ENCODE measurements around the gene PAQR8. TPM values are rescaled to one million over a fixed set of nuclear protein-coding genes. Genes with fewer than 3 reads are reported as not detected.

Gene PAQR8
- total and polyA plus RNA-seq, 2 donors (not counting 1 experiment from before 2014, with no cell fraction given): 2.3 to 8.5 TPM

DNA sequence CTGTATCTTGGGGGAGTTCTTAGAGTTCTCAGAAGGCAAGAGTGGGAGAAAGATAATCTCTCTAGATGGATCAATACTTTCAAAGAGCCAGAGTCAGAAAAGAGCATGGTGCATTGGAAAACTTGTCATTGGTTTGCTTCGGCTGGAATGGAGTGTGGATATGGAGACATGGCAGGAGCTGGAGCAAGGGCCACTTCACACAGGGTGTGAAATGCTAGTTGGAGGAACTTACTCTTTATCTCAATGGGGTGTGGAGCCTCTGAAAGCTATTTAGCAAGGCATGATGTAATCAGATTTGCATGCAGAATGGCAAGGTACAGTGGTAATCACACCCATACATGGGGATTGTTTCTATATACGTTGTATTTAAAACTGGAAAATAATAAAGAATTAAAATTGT is 31.5 kb upstream of the PAQR8 start:
- ATAC-seq (ENCODE audit: low read depth): peak; percentile 28
- no peak for TF ChIP-seq EZH2 (IDR thresholded peaks at IDR 0.05; ENCODE audit: borderline replicate concordance, insufficient read depth, low read depth, low read length, poor library complexity, severe bottlenecking)
- TF ChIP-seq, protein P1, sequence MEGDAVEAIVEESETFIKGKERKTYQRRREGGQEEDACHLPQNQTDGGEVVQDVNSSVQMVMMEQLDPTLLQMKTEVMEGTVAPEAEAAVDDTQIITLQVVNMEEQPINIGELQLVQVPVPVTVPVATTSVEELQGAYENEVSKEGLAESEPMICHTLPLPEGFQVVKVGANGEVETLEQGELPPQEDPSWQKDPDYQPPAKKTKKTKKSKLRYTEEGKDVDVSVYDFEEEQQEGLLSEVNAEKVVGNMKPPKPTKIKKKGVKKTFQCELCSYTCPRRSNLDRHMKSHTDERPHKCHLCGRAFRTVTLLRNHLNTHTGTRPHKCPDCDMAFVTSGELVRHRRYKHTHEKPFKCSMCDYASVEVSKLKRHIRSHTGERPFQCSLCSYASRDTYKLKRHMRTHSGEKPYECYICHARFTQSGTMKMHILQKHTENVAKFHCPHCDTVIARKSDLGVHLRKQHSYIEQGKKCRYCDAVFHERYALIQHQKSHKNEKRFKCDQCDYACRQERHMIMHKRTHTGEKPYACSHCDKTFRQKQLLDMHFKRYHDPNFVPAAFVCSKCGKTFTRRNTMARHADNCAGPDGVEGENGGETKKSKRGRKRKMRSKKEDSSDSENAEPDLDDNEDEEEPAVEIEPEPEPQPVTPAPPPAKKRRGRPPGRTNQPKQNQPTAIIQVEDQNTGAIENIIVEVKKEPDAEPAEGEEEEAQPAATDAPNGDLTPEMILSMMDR (IDR thresholded peaks at IDR 0.05): no peak
- Mint-ChIP-seq H3K4me3 (no peak overlapping the region), H3K27ac (no peak overlapping the region), H3K27me3 (no peaks in the 10 kb centered on the region), H3K4me1 (peaks cover 23% of the 10 kb centered on the region), H3K9me3 (ENCODE audit: insufficient read depth) (no peaks in the 10 kb centered on the region)
- no peak overlapping the region for H2AFZ ChIP-seq (ENCODE audit: insufficient read depth, low read depth, low read length, poor library complexity, severe bottlenecking)
- DNase-seq: no peak
- no peaks in the 10 kb centered on the region for H3K9me3 ChIP-seq (ENCODE audit: control extremely low read depth in 1 of 3, control insufficient read depth in 2 of 3, insufficient read depth in 1 of 3, low read length in 2 of 3)
- H3K36me3 ChIP-seq (replicated peaks in 1 of 2; ENCODE audit: control extremely low read depth in 1 of 2, control insufficient read depth in 1 of 2, extremely low read depth in 1 of 2, insufficient read depth in 2 of 2, low read length in 1 of 2): no peaks in the 10 kb centered on the region
- intact Hi-C loops (cut with micrococcal nuclease): no loop called here
- no peak overlapping the region for H3K4me2 ChIP-seq (replicated peaks; ENCODE audit: low read depth, low read length, poor library complexity, severe bottlenecking)
- no peaks in the 10 kb centered on the region for H3K79me2 ChIP-seq (ENCODE audit: control insufficient read depth, insufficient read depth, low read length)
- no peaks in the 10 kb centered on the region for H3K27me3 ChIP-seq (replicated peaks in 1 of 4; ENCODE audit: control extremely low read depth in 1 of 4, control insufficient read depth in 3 of 4, insufficient read depth in 4 of 4, low read length in 3 of 4)
- ChIA-PET CTCF (no interaction called here), POLR2A (no interaction called here)
- H3K4me1 ChIP-seq (ENCODE audit: control insufficient read depth in 2 of 2, insufficient read depth in 2 of 2, low read length in 2 of 2): peaks cover 8 to 10% of the 10 kb centered on the region in 2 donors
- no peak overlapping the region for H3K27ac ChIP-seq (ENCODE audit: low read length in 2 of 2)
- H3K4me3 ChIP-seq (ENCODE audit: control extremely low read depth in 1 of 5, extremely low read depth in 1 of 5, insufficient read depth in 1 of 5, low read depth in 2 of 5, low read length in 4 of 5): no peak overlapping the region
- WGBS (ENCODE audit: insufficient coverage): 100% methylated on average over 1 of the region's 2 CpGs
- no peaks in the 10 kb centered on the region for H4K20me1 ChIP-seq (ENCODE audit: control insufficient read depth, insufficient read depth, low read length, poor library complexity, severe bottlenecking)
- no peak overlapping the region for H3K9ac ChIP-seq (ENCODE audit: low read length)

DNA sequence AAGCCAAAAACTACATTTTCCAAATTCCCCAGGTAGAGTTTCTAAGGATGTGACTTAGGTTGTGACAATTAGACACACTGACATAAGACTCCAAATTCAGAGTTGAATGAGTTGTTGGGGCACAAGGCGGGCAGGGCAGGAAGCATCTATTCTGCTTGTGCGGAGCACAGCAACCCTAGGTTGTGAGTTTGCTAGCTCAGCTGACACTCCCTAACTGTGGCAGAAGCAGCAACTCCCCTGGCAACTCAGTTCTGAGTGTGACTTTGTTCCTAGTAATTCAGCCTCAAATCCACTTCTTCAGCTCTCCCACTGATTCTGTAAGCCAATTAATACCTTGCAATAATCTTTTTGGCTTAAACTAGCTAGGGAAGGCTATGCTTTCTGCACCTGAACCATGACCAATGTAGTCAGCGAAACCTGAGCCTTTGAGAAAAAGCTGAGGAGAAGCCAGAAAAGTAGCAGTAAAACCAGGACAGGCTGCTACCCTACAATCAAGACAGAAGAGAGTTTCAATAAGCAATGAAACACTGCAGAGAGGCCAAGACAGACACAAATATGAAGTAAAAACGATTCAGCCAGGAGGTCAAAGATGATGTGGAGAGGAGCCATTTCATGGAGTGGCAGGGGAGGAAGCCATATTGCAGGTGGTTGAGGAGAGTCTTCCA is 30.0 kb upstream of the PAQR8 start:
- Histone ChIP-seq H3K27me3 (replicated peaks in 1 of 4; ENCODE audit: control extremely low read depth in 1 of 4, control insufficient read depth in 3 of 4, insufficient read depth in 4 of 4, low read length in 3 of 4) (no peaks in the 10 kb centered on the region), H4K20me1 (ENCODE audit: control insufficient read depth, insufficient read depth, low read length, poor library complexity, severe bottlenecking) (no peaks in the 10 kb centered on the region), H3K9me3 (ENCODE audit: control extremely low read depth in 1 of 3, control insufficient read depth in 2 of 3, insufficient read depth in 1 of 3, low read length in 2 of 3) (no peaks in the 10 kb centered on the region), H3K27ac (ENCODE audit: low read length in 2 of 2) (no peak overlapping the region), H3K9ac (ENCODE audit: low read length) (no peak overlapping the region), H2AFZ (ENCODE audit: insufficient read depth, low read depth, low read length, poor library complexity, severe bottlenecking) (no peak overlapping the region), H3K4me2 (replicated peaks; ENCODE audit: low read depth, low read length, poor library complexity, severe bottlenecking) (no peak overlapping the region), H3K79me2 (ENCODE audit: control insufficient read depth, insufficient read depth, low read length) (no peaks in the 10 kb centered on the region), H3K36me3 (replicated peaks in 1 of 2; ENCODE audit: control extremely low read depth in 1 of 2, control insufficient read depth in 1 of 2, extremely low read depth in 1 of 2, insufficient read depth in 2 of 2, low read length in 1 of 2) (no peaks in the 10 kb centered on the region), H3K4me3 (ENCODE audit: control extremely low read depth in 1 of 5, extremely low read depth in 1 of 5, insufficient read depth in 1 of 5, low read depth in 2 of 5, low read length in 4 of 5) (no peak overlapping the region), H3K4me1 (ENCODE audit: control insufficient read depth in 2 of 2, insufficient read depth in 2 of 2, low read length in 2 of 2) (peaks cover 8 to 10% of the 10 kb centered on the region in 2 donors)
- TF ChIP-seq, protein P1 (IDR thresholded peaks at IDR 0.05): no peak
- TF ChIP-seq EZH2 (IDR thresholded peaks at IDR 0.05; ENCODE audit: borderline replicate concordance, insufficient read depth, low read depth, low read length, poor library complexity, severe bottlenecking): no peak
- ATAC-seq (ENCODE audit: low read depth) (no peak), DNase-seq (no peak)
- ChIA-PET CTCF (no interaction called here), POLR2A (no interaction called here)
- intact Hi-C loops (cut with micrococcal nuclease): no loop called here
- WGBS (ENCODE audit: insufficient coverage): 95% methylated on average over 3 of the region's 4 CpGs
- Mint-ChIP-seq H3K27me3 (no peaks in the 10 kb centered on the region), H3K4me1 (peaks cover 18% of the 10 kb centered on the region), H3K27ac (no peak overlapping the region), H3K4me3 (no peak overlapping the region), H3K9me3 (ENCODE audit: insufficient read depth) (no peaks in the 10 kb centered on the region)
